Omental fat pad (tissue), 4 donors: Measurements from ENCODE around the gene GFPT2. TPM values are rescaled to one million over a fixed set of nuclear protein-coding genes. Genes with fewer than 3 reads are reported as not detected.

Experiments used
- ATAC-seq: fragments of 150-250 bp; one replicate; pipeline ENCODE4 v1.9.1; 2016; ENCODE audit warnings: mild to moderate bottlenecking, moderate library complexity; ENCODE audit not compliant: low FRiP score
- DNase-seq: peaks from one replicate; pipeline ENCODE4 v3.0.0-alpha.2; 2019; ENCODE audit warnings: low spot score
- total RNA-seq, 4 donors: library from RNA; depleted of rRNA; stranded (reverse); fragments of >200 nt; gene quantifications; one replicate each; pipeline ENCODE4 v1.1.0, GENCODE V29; 2016
- TF ChIP-seq, protein P1 (sequence below), 3 donors: fragments of 450-650 bp; IDR thresholded peaks; one replicate each; pipeline ENCODE4 v1.5.1; 2016 to 2017; ENCODE audit warnings: antibody characterized with exemption in 3 of 3, mild to moderate bottlenecking in 3 of 3, moderate library complexity in 2 of 3

Gene GFPT2
- total RNA-seq, 4 donors from 2014 or later, result 42.3 to 553 (median 270) TPM

DNA sequence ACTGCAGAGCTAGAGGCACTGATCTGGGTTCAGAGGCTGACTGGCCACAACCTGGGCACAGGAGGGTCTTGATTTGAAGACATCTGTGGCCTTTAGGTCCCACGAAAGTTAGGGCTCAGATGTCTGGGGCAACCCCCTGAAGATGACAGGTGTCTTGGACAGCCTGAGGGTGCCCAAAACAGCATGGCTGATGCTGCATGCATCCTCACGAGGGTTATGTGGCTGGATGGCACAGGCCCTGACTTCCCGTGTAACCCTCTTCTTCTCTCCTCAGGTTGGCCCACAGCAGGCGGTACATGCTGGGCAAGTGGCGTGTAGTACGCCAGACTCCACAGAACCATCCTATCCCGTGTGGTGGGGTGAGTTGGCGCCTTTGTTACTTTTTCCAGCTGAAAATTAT lies 29.8 kb upstream of the GFPT2 start:
- peak; percentile 25 for ATAC-seq
- TF ChIP-seq, protein P1, sequence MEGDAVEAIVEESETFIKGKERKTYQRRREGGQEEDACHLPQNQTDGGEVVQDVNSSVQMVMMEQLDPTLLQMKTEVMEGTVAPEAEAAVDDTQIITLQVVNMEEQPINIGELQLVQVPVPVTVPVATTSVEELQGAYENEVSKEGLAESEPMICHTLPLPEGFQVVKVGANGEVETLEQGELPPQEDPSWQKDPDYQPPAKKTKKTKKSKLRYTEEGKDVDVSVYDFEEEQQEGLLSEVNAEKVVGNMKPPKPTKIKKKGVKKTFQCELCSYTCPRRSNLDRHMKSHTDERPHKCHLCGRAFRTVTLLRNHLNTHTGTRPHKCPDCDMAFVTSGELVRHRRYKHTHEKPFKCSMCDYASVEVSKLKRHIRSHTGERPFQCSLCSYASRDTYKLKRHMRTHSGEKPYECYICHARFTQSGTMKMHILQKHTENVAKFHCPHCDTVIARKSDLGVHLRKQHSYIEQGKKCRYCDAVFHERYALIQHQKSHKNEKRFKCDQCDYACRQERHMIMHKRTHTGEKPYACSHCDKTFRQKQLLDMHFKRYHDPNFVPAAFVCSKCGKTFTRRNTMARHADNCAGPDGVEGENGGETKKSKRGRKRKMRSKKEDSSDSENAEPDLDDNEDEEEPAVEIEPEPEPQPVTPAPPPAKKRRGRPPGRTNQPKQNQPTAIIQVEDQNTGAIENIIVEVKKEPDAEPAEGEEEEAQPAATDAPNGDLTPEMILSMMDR (IDR thresholded peaks at IDR 0.05), result no peak
- no peak for DNase-seq

DNA sequence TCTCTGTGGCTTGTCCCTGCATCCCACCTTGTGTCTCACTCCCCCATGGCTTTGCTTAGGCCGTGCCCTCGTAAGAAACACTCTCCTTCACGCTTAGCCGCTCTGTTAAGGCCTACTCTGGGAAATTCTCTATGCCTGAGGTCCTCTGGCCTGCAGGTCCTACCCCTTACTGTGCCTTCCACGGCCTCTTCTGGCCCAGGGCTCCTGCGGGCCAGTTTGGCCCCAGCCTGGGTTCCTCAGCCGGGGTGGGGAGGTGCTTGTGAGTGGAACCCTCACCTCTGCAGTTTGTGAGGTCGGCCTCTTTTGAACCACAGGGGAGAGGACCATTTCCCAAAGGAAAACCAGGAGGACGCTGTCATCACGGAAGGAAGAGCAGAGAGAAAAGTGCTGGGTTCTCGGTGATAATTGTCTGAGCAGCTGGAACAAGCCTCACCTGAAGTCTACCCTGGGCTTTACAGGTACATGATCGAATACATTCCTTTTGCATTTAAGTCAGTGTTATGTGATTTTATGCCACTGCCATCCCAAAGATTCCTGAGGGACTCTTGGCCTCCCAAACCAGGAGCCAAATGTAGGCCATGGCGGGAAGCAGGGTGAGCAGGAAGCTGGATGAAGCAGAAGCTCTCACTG lies 28.8 kb upstream of the GFPT2 start:
- TF ChIP-seq, protein P1 (IDR thresholded peaks at IDR 0.05), result no peak
- DNase-seq (no peak), ATAC-seq (no peak)

DNA sequence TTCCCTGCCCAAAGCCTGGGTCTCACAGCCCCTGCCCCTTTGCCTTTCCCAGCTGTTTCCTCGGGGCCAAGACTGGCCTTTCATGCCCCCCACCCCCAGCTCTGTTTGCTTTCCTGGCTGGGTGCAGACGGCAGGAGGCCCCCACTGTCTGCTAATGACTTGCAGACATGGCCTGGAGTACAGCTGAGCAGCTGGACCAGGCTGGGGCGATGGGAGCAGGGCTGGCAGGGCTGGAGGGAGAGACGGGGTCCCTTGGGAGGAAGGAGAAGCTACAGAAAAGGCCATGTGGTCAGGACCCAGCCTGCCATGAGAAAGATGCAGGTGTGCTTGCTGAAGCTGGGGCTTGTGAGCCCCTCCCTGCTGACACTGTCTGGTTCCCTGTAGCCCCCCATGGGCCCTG lies 28.3 kb upstream of the GFPT2 start:
- TF ChIP-seq, protein P1 (IDR thresholded peaks at IDR 0.05), result no peak
- ATAC-seq, result no peak
- DNase-seq, result no peak

DNA sequence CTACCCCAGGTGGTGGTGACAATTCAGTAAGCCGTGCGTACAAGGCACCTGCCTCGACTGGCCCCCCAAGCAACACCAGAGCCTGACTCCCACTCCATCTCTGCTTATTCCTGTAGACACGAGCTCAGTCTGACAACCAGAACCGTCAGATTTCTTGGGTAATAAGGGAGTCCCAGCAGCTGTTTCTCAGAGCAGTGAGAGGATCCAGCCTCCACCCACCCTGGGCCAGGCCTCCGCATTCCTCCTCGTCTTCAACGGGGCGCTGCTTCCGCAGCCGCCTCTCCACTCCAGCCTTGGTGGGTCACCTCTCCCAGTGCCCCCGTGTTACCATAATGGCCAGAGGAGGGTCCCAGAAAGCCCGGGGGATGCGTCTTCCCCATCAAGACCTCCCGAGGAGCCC lies 27.7 kb upstream of the GFPT2 start:
- DNase-seq (no peak), ATAC-seq (no peak)
- TF ChIP-seq, protein P1 (IDR thresholded peaks at IDR 0.05), result no peak

DNA sequence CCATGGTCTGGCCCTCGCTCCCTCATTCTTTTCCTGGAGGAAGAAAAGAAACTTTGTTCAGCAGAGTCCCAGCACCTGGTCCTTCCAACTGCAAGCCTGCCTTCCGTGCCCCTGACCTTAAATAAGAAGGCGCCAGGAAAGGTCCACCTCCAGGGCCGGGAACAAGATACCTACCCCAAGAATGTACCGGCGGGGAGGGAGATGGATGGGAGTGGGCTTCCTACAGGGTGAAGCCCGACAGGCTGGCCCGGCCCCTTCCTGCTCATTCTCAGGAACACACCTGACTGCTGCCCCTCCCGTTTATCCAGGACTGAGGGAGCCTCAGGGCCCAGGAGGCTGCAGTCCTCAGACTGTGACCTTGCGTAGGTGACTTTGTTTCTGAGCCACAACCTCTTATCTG lies 27.3 kb upstream of the GFPT2 start:
- TF ChIP-seq, protein P1 (IDR thresholded peaks at IDR 0.05), result no peak
- ATAC-seq, result no peak
- DNase-seq, result no peak

DNA sequence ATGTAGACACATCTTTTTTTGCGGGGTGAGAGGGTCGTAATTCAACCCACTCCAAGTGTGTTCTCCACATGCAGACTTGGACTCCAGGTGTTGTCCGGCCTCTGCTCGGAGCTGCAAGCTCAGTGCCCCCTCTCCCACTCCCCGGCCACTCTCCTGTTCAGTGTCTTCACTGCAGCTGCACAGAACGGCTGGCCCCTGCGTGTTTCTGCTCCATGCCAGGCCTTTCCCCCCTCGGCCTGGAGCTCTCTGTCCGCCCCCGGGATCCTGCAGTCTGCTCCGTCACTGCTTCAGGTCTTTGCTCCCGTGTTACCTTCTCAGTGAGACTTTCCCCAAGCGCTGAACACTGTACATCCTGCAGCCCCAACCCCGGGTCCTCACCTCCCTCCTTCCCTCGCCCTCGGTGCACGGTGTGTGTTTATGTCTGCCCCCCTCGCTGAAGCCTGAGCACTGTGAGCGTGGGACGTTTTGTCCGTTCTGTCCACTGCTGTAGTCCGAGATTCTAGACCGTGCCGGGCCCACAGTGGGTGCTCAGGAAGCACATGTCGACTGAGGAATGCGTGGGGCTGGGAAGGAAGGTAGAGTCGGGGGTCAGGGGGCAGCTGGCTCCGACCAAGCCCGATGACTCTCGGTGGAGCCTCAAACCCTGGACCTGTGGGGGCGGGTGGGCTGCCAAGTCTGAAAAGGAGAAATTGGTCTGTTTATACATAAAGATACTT lies 26.4 kb upstream of the GFPT2 start:
- TF ChIP-seq, protein P1 (IDR thresholded peaks at IDR 0.05), result no peak
- DNase-seq, result no peak
- ATAC-seq, result no peak
